Calu3 (cell line): ENCODE results near the gene CLEC18B. TPM values are rescaled to one million over a fixed set of nuclear protein-coding genes. Genes with fewer than 3 reads are reported as not detected.

ENCODE experiments used
- BruUV-seq: library from RNA; stranded (reverse); fragments of 400-500 nt; replicated peaks from 2 replicates; lab custom pipeline; 2021; lab: Mats Ljungman, UMichigan
- CTCF ChIA-PET: fragments of 300-600 bp; sonication (Branson Sonifier 250); formaldehyde crosslinking; loops from one replicate; lab custom pipeline; 2022; ENCODE audit warnings: antibody characterized with exemption; lab: Charles Lee
- DNase-seq: peaks from one replicate; pipeline ENCODE4 v3.0.0; 2022
- H3K27ac Mint-ChIP-seq: one replicate; pipeline ENCODE4 v1.8.0; 2022; ENCODE audit warnings: mixed read lengths; ENCODE audit not compliant: unreplicated experiment
- H3K27me3 Mint-ChIP-seq: one replicate; pipeline ENCODE4 v1.8.0; 2022; ENCODE audit warnings: mixed read lengths; ENCODE audit not compliant: unreplicated experiment
- H3K36me3 Mint-ChIP-seq: one replicate; pipeline ENCODE4 v1.8.0; 2022; ENCODE audit warnings: mild to moderate bottlenecking, moderate library complexity, mixed read lengths; ENCODE audit not compliant: insufficient read depth, unreplicated experiment
- H3K4me1 Mint-ChIP-seq: one replicate; pipeline ENCODE4 v1.8.0; 2022; ENCODE audit warnings: mild to moderate bottlenecking, low read depth, mixed read lengths; ENCODE audit not compliant: unreplicated experiment
- H3K4me3 Mint-ChIP-seq: one replicate; pipeline ENCODE4 v1.8.0; 2022; ENCODE audit warnings: mild to moderate bottlenecking, low read depth, moderate library complexity, mixed read lengths; ENCODE audit not compliant: unreplicated experiment
- H3K9me3 Mint-ChIP-seq: one replicate; pipeline ENCODE4 v1.8.0; 2022; ENCODE audit warnings: low read depth, mixed read lengths; ENCODE audit not compliant: unreplicated experiment
- CTCF ChIP-seq: fragments of 200-600 bp; IDR thresholded peaks from one replicate; pipeline ENCODE4 v1.8.0; 2022; ENCODE audit warnings: antibody characterized with exemption; ENCODE audit not compliant: unreplicated experiment
- intact Hi-C: fragments of 100-400 bp; cut with micrococcal nuclease; formaldehyde crosslinking; loops from one replicate; pipeline ENCODE4 v1.10.0; 2022; ENCODE audit not compliant: unreplicated experiment
- total RNA-seq: library from RNA; stranded (reverse); gene quantifications from 2 replicates; pipeline ENCODE4 v1.2.3, GENCODE V29; 2022

CLEC18B gene
- total RNA-seq, 1 experiment from 2014 or later: 1.3 TPM

GRCh38 chr16:74455213-74455612, 33.9 kb upstream of the CLEC18B start:
- no peak overlapping the region for H3K27ac Mint-ChIP-seq
- H3K4me1 Mint-ChIP-seq: no peaks in the 10 kb centered on the region
- H3K27me3 Mint-ChIP-seq: no peaks in the 10 kb centered on the region
- intact Hi-C loops: no loop called here
- no peak overlapping the region for H3K4me3 Mint-ChIP-seq
- TF ChIP-seq CTCF: no peak
- DNase-seq: no peak
- BruUV-seq: no TSS peak
- no peaks in the 10 kb centered on the region for H3K9me3 Mint-ChIP-seq
- peaks cover 54% of the 10 kb centered on the region for H3K36me3 Mint-ChIP-seq
- CTCF ChIA-PET: no interaction called here

- no peaks in the 10 kb centered on the region for H3K9me3 Mint-ChIP-seq
- no peak overlapping the region for H3K27ac Mint-ChIP-seq
- BruUV-seq: TSS peak; percentile 34
- H3K4me3 Mint-ChIP-seq: no peak overlapping the region
- CTCF ChIA-PET: interaction anchor here (0.6 kb wide), 1 partner anchor 8 kb away, joined by 6 read pairs; no protein-coding TSS in a partner anchor
- H3K36me3 Mint-ChIP-seq: peaks cover 45% of the 10 kb centered on the region
- DNase-seq: no peak
- TF ChIP-seq CTCF: no peak
- peaks cover 18% of the 10 kb centered on the region for H3K4me1 Mint-ChIP-seq
- intact Hi-C loops: no loop called here
- no peaks in the 10 kb centered on the region for H3K27me3 Mint-ChIP-seq
These were observed 30.9 kb upstream of the CLEC18B start for GRCh38 chr16:74451951-74452758.

GRCh38 chr16:74450967-74451760, 29.9 kb upstream of the CLEC18B start:
- BruUV-seq: no TSS peak
- no peak overlapping the region for H3K27ac Mint-ChIP-seq
- no peak for TF ChIP-seq CTCF
- no peak overlapping the region for H3K4me3 Mint-ChIP-seq
- H3K27me3 Mint-ChIP-seq: no peaks in the 10 kb centered on the region
- H3K36me3 Mint-ChIP-seq: peaks cover 40% of the 10 kb centered on the region
- intact Hi-C loops: no loop called here
- DNase-seq: no peak
- H3K4me1 Mint-ChIP-seq: peaks cover 18% of the 10 kb centered on the region
- no peaks in the 10 kb centered on the region for H3K9me3 Mint-ChIP-seq
- CTCF ChIA-PET: interaction anchor here (0.6 kb wide), 1 partner anchor 8 kb away, joined by 6 read pairs; no protein-coding TSS in a partner anchor

- CTCF ChIA-PET: no interaction called here
These were observed 29.0 kb upstream of the CLEC18B start for GRCh38 chr16:74450236-74450635.

More at GRCh38 chr16:74450236-74450635, 29.0 kb upstream of the CLEC18B start:
- Mint-ChIP-seq H3K4me3 (no peak overlapping the region), H3K36me3 (peaks cover 37% of the 10 kb centered on the region), H3K9me3 (no peaks in the 10 kb centered on the region), H3K27me3 (no peaks in the 10 kb centered on the region), H3K4me1 (peaks cover 18% of the 10 kb centered on the region), H3K27ac (no peak overlapping the region)
- intact Hi-C loops: no loop called here
- no peak for DNase-seq
- no peak for TF ChIP-seq CTCF
- BruUV-seq: no TSS peak
